GM11168 (cell line): ENCODE results near the gene TCTN1.

ENCODE experiments used
- in situ Hi-C: fragments of 300-500 bp; cut with MboI; formaldehyde crosslinking; loops from one replicate; pipeline ENCODE4 v1.12.0; 2022; ENCODE audit warnings: low sequenced_read_pairs; ENCODE audit not compliant: unreplicated experiment

Gene TCTN1

GRCh38 chr12:110698171-110698902 is 84.4 kb downstream of the TCTN1 start:
- in situ Hi-C loops: loop anchor here (5.0 kb wide), 1 partner anchor 81 kb away; no protein-coding TSS in a partner anchor
